ENCODE results near the gene BRINP2.

DNA sequence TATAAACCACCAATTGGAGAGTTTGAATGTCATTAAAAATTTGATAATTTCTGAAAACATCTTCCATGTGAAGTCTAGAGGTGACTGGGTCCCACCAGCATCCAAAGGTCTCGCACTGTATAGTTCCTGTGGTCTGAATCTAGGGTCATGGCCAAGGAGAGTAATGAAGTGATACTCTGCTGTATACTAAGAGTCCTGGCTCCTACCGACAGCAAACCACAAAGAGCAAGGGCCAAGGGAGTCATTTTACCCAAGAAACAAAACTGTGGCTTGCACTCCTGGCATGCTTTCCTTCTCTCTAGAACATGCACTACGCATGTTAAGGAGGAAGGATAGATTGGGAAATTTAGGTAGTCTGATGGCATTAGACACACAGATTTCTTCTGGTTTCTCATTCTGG, 115.6 kb downstream of the BRINP2 start:
- TF ChIP-seq, protein P1, sequence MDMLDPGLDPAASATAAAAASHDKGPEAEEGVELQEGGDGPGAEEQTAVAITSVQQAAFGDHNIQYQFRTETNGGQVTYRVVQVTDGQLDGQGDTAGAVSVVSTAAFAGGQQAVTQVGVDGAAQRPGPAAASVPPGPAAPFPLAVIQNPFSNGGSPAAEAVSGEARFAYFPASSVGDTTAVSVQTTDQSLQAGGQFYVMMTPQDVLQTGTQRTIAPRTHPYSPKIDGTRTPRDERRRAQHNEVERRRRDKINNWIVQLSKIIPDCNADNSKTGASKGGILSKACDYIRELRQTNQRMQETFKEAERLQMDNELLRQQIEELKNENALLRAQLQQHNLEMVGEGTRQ (IDR thresholded peaks at IDR 0.05; ENCODE audit: low read length), result no peak
- TF ChIP-seq POLR2AphosphoS5 (IDR thresholded peaks at IDR 0.05; ENCODE audit: low read depth, low read length), result no peak

All from H1 (cell line).